WTC11 (cell line): ENCODE data around the gene SLC38A11. TPM values are rescaled to one million over a fixed set of nuclear protein-coding genes. Genes with fewer than 3 reads are reported as not detected.

Experiments used
- ATAC-seq: fragments of 200-7000 bp; cut with Tn5 transposase; 2 replicates; pipeline ENCODE4 v1.10.0; 2021; ENCODE audit warnings: mild to moderate bottlenecking, moderate library complexity
- CTCF ChIA-PET: fragments of 300-600 bp; sonication (Branson Sonifier 250); formaldehyde crosslinking; loops from one replicate; lab custom pipeline; 2021; ENCODE audit warnings: antibody characterized with exemption; lab: Charles Lee
- POLR2A ChIA-PET: fragments of 350-600 bp; sonication (Branson Sonifier 250); formaldehyde crosslinking; loops from one replicate; lab custom pipeline; 2021; ENCODE audit warnings: antibody characterized with exemption; lab: Charles Lee
- DNase-seq: peaks from one replicate; pipeline ENCODE4 v3.0.0; 2021; ENCODE audit warnings: low spot score
- H3K27ac Mint-ChIP-seq: 2 replicates; pipeline ENCODE4 v1.8.0; 2021; ENCODE audit warnings: mixed read lengths
- H3K27me3 Mint-ChIP-seq: 2 replicates; pipeline ENCODE4 v1.8.0; 2021; ENCODE audit warnings: low read depth, mild to moderate bottlenecking, moderate library complexity, mixed read lengths
- H3K36me3 Mint-ChIP-seq: 2 replicates; pipeline ENCODE4 v1.8.0; 2021; ENCODE audit warnings: mixed read lengths
- H3K4me1 Mint-ChIP-seq: 2 replicates; pipeline ENCODE4 v1.8.0; 2022; ENCODE audit warnings: mixed read lengths
- H3K4me3 Mint-ChIP-seq: 2 replicates; pipeline ENCODE4 v1.8.0; 2021; ENCODE audit warnings: mild to moderate bottlenecking, moderate library complexity, mixed read lengths
- H3K9me3 Mint-ChIP-seq: 2 replicates; pipeline ENCODE4 v1.8.0; 2021; ENCODE audit warnings: mixed read lengths
- CREB1 ChIP-seq: sonication (generic); formaldehyde crosslinking; IDR thresholded peaks from 2 replicates; pipeline ENCODE4 v1.8.0; 2023; ENCODE audit warnings: mild to moderate bottlenecking, missing genetic modification reagents
- E2F4 ChIP-seq: sonication (generic); formaldehyde crosslinking; IDR thresholded peaks from 2 replicates; pipeline ENCODE4 v1.8.1; 2022; ENCODE audit warnings: low read depth, mild to moderate bottlenecking, moderate library complexity, missing genetic modification reagents, borderline replicate concordance
- KAT7 ChIP-seq: sonication (generic); formaldehyde crosslinking; IDR thresholded peaks from 2 replicates; pipeline ENCODE4 v1.8.1; 2023; ENCODE audit warnings: missing genetic modification reagents, mild to moderate bottlenecking, borderline replicate concordance
- MLX ChIP-seq: sonication (generic); formaldehyde crosslinking; IDR thresholded peaks from 2 replicates; pipeline ENCODE4 v1.8.1; 2023; ENCODE audit warnings: mild to moderate bottlenecking, missing genetic modification reagents, moderate library complexity
- NFE2L1 ChIP-seq: sonication (generic); formaldehyde crosslinking; IDR thresholded peaks from 2 replicates; pipeline ENCODE4 v1.8.1; 2023; ENCODE audit warnings: missing genetic modification reagents
- NFYB ChIP-seq: sonication (generic); formaldehyde crosslinking; conservative IDR thresholded peaks from 2 replicates; pipeline ENCODE4 v1.8.0; 2022; ENCODE audit warnings: low read depth, missing genetic modification reagents
- NR1H2 ChIP-seq: sonication (generic); formaldehyde crosslinking; IDR thresholded peaks from 2 replicates; pipeline ENCODE4 v1.9.0; 2021; ENCODE audit warnings: mild to moderate bottlenecking, moderate library complexity, missing genetic modification reagents
- NR3C1 ChIP-seq: sonication (generic); formaldehyde crosslinking; conservative IDR thresholded peaks from 2 replicates; pipeline ENCODE4 v1.8.1; 2023; ENCODE audit warnings: low read depth, mild to moderate bottlenecking, missing genetic modification reagents
- PRDM15 ChIP-seq: sonication (generic); formaldehyde crosslinking; IDR thresholded peaks from 2 replicates; pipeline ENCODE4 v1.8.0; 2022; ENCODE audit warnings: missing genetic modification reagents
- TCF7 ChIP-seq: sonication (generic); formaldehyde crosslinking; IDR thresholded peaks from 2 replicates; pipeline ENCODE4 v1.8.0; 2022; ENCODE audit warnings: mild to moderate bottlenecking, low read depth, missing genetic modification reagents, moderate library complexity
- TP53 ChIP-seq: sonication (generic); formaldehyde crosslinking; IDR thresholded peaks from 2 replicates; pipeline ENCODE4 v1.8.1; 2023; ENCODE audit warnings: mild to moderate bottlenecking, missing genetic modification reagents
- ZNF121 ChIP-seq: sonication (generic); formaldehyde crosslinking; IDR thresholded peaks from 2 replicates; pipeline ENCODE4 v1.8.0; 2023; ENCODE audit warnings: missing genetic modification reagents
- ZNF219 ChIP-seq: sonication (generic); formaldehyde crosslinking; IDR thresholded peaks from 2 replicates; pipeline ENCODE4 v1.8.0; 2023; ENCODE audit warnings: missing genetic modification reagents, mild to moderate bottlenecking, borderline replicate concordance
- ZNF263 ChIP-seq: sonication (generic); formaldehyde crosslinking; IDR thresholded peaks from 2 replicates; pipeline ENCODE4 v1.8.1; 2022; ENCODE audit warnings: low read depth, mild to moderate bottlenecking, moderate library complexity, missing genetic modification reagents
- total RNA-seq: library from RNA; stranded (reverse); gene quantifications from 3 replicates; pipeline ENCODE4 v1.2.3, GENCODE V29; 2021
- TF ChIP-seq, protein P1 (sequence below): fragments of 250-450 bp; sonication (Bioruptor Pico); IDR thresholded peaks from 2 replicates; pipeline ENCODE4 v1.9.0; 2021; ENCODE audit warnings: mild to moderate bottlenecking, borderline replicate concordance
- TF ChIP-seq, protein P2 (sequence below): fragments of 250-450 bp; sonication (Bioruptor Pico); IDR thresholded peaks from 2 replicates; pipeline ENCODE4 v1.8.0; 2021; ENCODE audit warnings: mild to moderate bottlenecking
- TF ChIP-seq, protein P3 (sequence below): fragments of 250-450 bp; sonication (Bioruptor Pico); IDR thresholded peaks from 2 replicates; pipeline ENCODE4 v2.1.2; 2022; ENCODE audit warnings: mild to moderate bottlenecking, moderate library complexity
- TF ChIP-seq, protein P4 (sequence below): fragments of 250-450 bp; sonication (Bioruptor Pico); IDR thresholded peaks from 2 replicates; pipeline ENCODE4 v1.9.0; 2021; ENCODE audit warnings: mild to moderate bottlenecking
- TF ChIP-seq, protein P5 (sequence below): sonication (generic); formaldehyde crosslinking; IDR thresholded peaks from 2 replicates; pipeline ENCODE4 v1.8.1; 2022; ENCODE audit warnings: mild to moderate bottlenecking, moderate library complexity, missing genetic modification reagents

SLC38A11 gene
- total RNA-seq, 1 experiment from 2014 or later, result not detected

DNA sequence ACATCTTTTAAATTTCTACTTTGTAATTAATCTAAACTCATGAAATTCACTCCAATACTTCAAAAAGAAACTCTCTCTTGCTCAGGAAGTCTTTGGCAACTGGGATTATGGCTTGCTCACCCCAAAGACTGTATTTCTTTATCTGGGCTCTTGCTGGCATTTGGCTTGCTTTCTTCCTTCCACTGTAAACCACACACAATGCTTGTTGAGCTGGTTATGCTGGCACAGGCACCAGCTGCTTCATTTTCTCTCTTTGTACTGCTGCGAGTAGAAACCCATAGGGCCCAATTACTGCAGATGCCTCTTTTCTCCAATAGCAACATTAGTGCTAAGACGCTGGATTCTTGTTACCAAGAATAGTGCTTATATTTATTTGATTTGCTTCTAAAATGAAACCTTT is 51.4 kb downstream of the SLC38A11 start:
- DNase-seq (no peak), ATAC-seq (no peak)
- H3K9me3 Mint-ChIP-seq, result peaks cover 8% of the 10 kb centered on the region
- no peaks in the 10 kb centered on the region for H3K4me1 Mint-ChIP-seq
- ChIA-PET CTCF (interaction anchor here (3.1 kb wide), 1 partner anchor 10 kb away, joined by 11 read pairs; no protein-coding TSS in a partner anchor), POLR2A (no interaction called here)
- no peak overlapping the region for H3K27ac Mint-ChIP-seq
- no peaks in the 10 kb centered on the region for H3K27me3 Mint-ChIP-seq
- H3K4me3 Mint-ChIP-seq, result no peak overlapping the region
- no peaks in the 10 kb centered on the region; the same call in 1 of the 2 replicates for H3K36me3 Mint-ChIP-seq
- TF ChIP-seq, protein P1, sequence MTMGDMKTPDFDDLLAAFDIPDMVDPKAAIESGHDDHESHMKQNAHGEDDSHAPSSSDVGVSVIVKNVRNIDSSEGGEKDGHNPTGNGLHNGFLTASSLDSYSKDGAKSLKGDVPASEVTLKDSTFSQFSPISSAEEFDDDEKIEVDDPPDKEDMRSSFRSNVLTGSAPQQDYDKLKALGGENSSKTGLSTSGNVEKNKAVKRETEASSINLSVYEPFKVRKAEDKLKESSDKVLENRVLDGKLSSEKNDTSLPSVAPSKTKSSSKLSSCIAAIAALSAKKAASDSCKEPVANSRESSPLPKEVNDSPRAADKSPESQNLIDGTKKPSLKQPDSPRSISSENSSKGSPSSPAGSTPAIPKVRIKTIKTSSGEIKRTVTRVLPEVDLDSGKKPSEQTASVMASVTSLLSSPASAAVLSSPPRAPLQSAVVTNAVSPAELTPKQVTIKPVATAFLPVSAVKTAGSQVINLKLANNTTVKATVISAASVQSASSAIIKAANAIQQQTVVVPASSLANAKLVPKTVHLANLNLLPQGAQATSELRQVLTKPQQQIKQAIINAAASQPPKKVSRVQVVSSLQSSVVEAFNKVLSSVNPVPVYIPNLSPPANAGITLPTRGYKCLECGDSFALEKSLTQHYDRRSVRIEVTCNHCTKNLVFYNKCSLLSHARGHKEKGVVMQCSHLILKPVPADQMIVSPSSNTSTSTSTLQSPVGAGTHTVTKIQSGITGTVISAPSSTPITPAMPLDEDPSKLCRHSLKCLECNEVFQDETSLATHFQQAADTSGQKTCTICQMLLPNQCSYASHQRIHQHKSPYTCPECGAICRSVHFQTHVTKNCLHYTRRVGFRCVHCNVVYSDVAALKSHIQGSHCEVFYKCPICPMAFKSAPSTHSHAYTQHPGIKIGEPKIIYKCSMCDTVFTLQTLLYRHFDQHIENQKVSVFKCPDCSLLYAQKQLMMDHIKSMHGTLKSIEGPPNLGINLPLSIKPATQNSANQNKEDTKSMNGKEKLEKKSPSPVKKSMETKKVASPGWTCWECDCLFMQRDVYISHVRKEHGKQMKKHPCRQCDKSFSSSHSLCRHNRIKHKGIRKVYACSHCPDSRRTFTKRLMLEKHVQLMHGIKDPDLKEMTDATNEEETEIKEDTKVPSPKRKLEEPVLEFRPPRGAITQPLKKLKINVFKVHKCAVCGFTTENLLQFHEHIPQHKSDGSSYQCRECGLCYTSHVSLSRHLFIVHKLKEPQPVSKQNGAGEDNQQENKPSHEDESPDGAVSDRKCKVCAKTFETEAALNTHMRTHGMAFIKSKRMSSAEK (CRISPR knock-in tag), result no peak
- TF ChIP-seq PRDM15 (CRISPR knock-in tag) (no peak), TCF7 (no peak), NR3C1 (no peak), ZNF219 (no peak), NFYB (no peak), MLX (no peak), KAT7 (no peak), ZNF263 (CRISPR knock-in tag) (no peak), E2F4 (CRISPR knock-in tag) (no peak), TP53 (CRISPR knock-in tag) (no peak), CREB1 (CRISPR knock-in tag) (no peak), NFE2L1 (CRISPR knock-in tag) (no peak), ZNF121 (no peak), NR1H2 (no peak)
- TF ChIP-seq, protein P2, sequence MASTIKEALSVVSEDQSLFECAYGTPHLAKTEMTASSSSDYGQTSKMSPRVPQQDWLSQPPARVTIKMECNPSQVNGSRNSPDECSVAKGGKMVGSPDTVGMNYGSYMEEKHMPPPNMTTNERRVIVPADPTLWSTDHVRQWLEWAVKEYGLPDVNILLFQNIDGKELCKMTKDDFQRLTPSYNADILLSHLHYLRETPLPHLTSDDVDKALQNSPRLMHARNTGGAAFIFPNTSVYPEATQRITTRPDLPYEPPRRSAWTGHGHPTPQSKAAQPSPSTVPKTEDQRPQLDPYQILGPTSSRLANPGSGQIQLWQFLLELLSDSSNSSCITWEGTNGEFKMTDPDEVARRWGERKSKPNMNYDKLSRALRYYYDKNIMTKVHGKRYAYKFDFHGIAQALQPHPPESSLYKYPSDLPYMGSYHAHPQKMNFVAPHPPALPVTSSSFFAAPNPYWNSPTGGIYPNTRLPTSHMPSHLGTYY (CRISPR knock-in tag), result no peak
- TF ChIP-seq, protein P3, sequence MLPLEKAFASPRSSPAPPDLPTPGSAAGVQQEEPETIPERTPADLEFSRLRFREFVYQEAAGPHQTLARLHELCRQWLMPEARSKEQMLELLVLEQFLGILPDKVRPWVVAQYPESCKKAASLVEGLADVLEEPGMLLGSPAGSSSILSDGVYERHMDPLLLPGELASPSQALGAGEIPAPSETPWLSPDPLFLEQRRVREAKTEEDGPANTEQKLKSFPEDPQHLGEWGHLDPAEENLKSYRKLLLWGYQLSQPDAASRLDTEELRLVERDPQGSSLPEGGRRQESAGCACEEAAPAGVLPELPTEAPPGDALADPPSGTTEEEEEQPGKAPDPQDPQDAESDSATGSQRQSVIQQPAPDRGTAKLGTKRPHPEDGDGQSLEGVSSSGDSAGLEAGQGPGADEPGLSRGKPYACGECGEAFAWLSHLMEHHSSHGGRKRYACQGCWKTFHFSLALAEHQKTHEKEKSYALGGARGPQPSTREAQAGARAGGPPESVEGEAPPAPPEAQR (CRISPR knock-in tag), result no peak
- TF ChIP-seq, protein P4, sequence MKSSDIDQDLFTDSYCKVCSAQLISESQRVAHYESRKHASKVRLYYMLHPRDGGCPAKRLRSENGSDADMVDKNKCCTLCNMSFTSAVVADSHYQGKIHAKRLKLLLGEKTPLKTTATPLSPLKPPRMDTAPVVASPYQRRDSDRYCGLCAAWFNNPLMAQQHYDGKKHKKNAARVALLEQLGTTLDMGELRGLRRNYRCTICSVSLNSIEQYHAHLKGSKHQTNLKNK (CRISPR knock-in tag), result no peak
- TF ChIP-seq, protein P5, sequence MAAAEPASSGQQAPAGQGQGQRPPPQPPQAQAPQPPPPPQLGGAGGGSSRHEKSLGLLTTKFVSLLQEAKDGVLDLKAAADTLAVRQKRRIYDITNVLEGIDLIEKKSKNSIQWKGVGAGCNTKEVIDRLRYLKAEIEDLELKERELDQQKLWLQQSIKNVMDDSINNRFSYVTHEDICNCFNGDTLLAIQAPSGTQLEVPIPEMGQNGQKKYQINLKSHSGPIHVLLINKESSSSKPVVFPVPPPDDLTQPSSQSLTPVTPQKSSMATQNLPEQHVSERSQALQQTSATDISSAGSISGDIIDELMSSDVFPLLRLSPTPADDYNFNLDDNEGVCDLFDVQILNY (CRISPR knock-in tag), result no peak
